Heart right ventricle (tissue), 16 donors: Measurements from ENCODE around the gene HIP1R. TPM values are rescaled to one million over a fixed set of nuclear protein-coding genes. Genes with fewer than 3 reads are reported as not detected.

Experiments
- ATAC-seq, 8 donors: fragments of 200-7000 bp; cut with Tn5 transposase; one replicate each; pipeline ENCODE4 v1.9.1; 2020; ENCODE audit warnings: mild to moderate bottlenecking in 8 of 8, moderate library complexity in 8 of 8, moderate number of reproducible peaks in 1 of 8
- DNase-seq, 2 donors: peaks; one replicate each; pipeline ENCODE4 v3.0.0-alpha.2; 2020
- H3K27ac ChIP-seq, 10 donors: fragments of 200-600 bp; sonication (generic) in 2 of 10; one replicate each; pipeline versions ENCODE4 v1.5.0 to v1.8.0; 2020 to 2022; ENCODE audit warnings: mild to moderate bottlenecking in 3 of 10
- H3K27me3 ChIP-seq, 7 donors: fragments of 200-600 bp; one replicate each; pipeline ENCODE4 v1.8.0; 2021 to 2022; ENCODE audit warnings: mild to moderate bottlenecking in 2 of 7
- H3K36me3 ChIP-seq, 9 donors: fragments of 200-600 bp; sonication (generic) in 1 of 9; one replicate each; pipeline versions ENCODE4 v1.5.0 to v1.8.0; 2020 to 2022; ENCODE audit warnings: mild to moderate bottlenecking in 2 of 9
- H3K4me1 ChIP-seq, 9 donors: fragments of 200-600 bp; sonication (generic) in 1 of 9; one replicate each; pipeline versions ENCODE4 v1.5.0 to v1.8.0; 2020 to 2022; ENCODE audit warnings: mild to moderate bottlenecking in 4 of 9
- H3K4me3 ChIP-seq, 10 donors: fragments of 200-600 bp; sonication (generic) in 2 of 10; one replicate each; pipeline versions ENCODE4 v1.5.0 to v1.8.0; 2020 to 2022; ENCODE audit warnings: mild to moderate bottlenecking in 7 of 10, moderate library complexity in 2 of 10
- H3K9me3 ChIP-seq, 11 donors: fragments of 200-600 bp in 10 of 11; sonication (generic) in 2 of 11; one replicate each; pipeline versions ENCODE4 v1.5.0 to v1.8.0; 2013 to 2022; ENCODE audit warnings: mild to moderate bottlenecking in 2 of 11, control low read depth in 1 of 11, moderate library complexity in 1 of 11
- CTCF ChIP-seq, 9 donors: fragments of 200-600 bp; sonication (generic) in 2 of 9; IDR thresholded peaks; one replicate each; pipeline versions ENCODE4 v1.5.0 to v1.8.0; 2021 to 2022; ENCODE audit warnings: antibody characterized with exemption in 9 of 9, mild to moderate bottlenecking in 5 of 9, moderate library complexity in 1 of 9
- WGBS, 2 donors: extraction: QIAGEN DNeasy Blood & Tissue Kit; methylation state at CpG; one replicate each; pipeline ENCODE4 v1.1.7; 2013; ENCODE audit warnings: inconsistent platforms in 1 of 2; 5-methylcytosine and 5-hydroxymethylcytosine counted together
- intact Hi-C, 10 donors: fragments of 100-400 bp; cut with DNase I; formaldehyde crosslinking; loops; one replicate each; pipeline versions ENCODE4 v1.11.1 to v1.14.2; 2022
- polyA plus RNA-seq, 2 donors: library from polyadenylated mRNA; stranded (reverse); fragments of 200-250 nt; gene quantifications; one replicate each; pipeline ENCODE4 v1.2.3, GENCODE V29; 2013
- total RNA-seq, 10 donors: library from RNA; stranded (reverse); fragmentation: NEBNext Ultra II Directional in 3 of 10; extraction: Animal tissue kit (Norgen Biotek cat#: 25700) in 3 of 10; gene quantifications; one replicate each; pipeline versions ENCODE4 v1.2.1 to v1.2.4, GENCODE V29; 2021 to 2023
- donor health status: Arrhythmogenic right ventricular cardiomyopathy.
- donor health status: ischemic (EF 13 %, LVEDD 7.1; RV severe dilation, severe dysfunction).
- donor health status: healthy with polysubstance abuse.
- donor health status: DM: no; HTN: yes; CAD: no.
- donor health status: DM: no; HTN: no; CAD: no.
- donor health status: ischemic (EF 25% LVEDD 6.9; RV normal size, moderate dysfunction).
- donor health status: ischemic (EF 25% LVEDD 5.7; RV mildly dilated, moderate dysfunction).
- donor health status: healthy.
- donor health status: DM: yes; HTN: yes; CAD: no.
- donor health status: Ischemic cardiomyopathy.
- donor health status: ischemic (EF 35%, LVEDD 5.7; RV mildly dilated, moderate dysfunction).
- donor health status: nonischemic (EF 11% LVEDD 7.7; RV severe dilation, severe dysfunction).
- donor health status: DM: yes; HTN: yes; CAD: no.
- donor health status: PGD.
- donor health status: ischemic (EF 29% LVEDD 5.4; RV normal size, mild dysfunction).
- donor health status: nonischemic (EF 23%, LVEDD 6.1; RV moderate dilation, normal function).

The HIP1R gene
- total and polyA plus RNA-seq, 12 donors: 13.7 to 37.7 (median 18.0) TPM

- H3K9me3 ChIP-seq: no peaks in the 10 kb centered on the region
- H3K4me3 ChIP-seq: no peak overlapping the region
- TF ChIP-seq CTCF (IDR thresholded peaks at IDR 0.05): no peak
- H3K36me3 ChIP-seq: peaks cover 0 to 47% (median 0%) of the 10 kb centered on the region in 9 donors
- intact Hi-C loops: loop anchor here in 1 of 10 donors (10.0 kb wide), 1 partner anchor 58 kb away; no protein-coding TSS in a partner anchor
- H3K27ac ChIP-seq: peak overlapping the region in 6 of 10 donors; percentile 12 to 71 (median 40)
- H3K4me1 ChIP-seq: peaks cover 4 to 42% (median 24%) of the 10 kb centered on the region in 9 donors
- ATAC-seq: peak in 3 of 8 donors; percentile 5 to 41 (median 24)
- 51 to 61% methylated on average over 18 of the region's 18 CpGs for WGBS, 2 donors
- no peaks in the 10 kb centered on the region for H3K27me3 ChIP-seq
- no peak for DNase-seq
These were observed 17.3 kb downstream of the HIP1R start for GRCh38 chr12:122852336-122853275.

DNA sequence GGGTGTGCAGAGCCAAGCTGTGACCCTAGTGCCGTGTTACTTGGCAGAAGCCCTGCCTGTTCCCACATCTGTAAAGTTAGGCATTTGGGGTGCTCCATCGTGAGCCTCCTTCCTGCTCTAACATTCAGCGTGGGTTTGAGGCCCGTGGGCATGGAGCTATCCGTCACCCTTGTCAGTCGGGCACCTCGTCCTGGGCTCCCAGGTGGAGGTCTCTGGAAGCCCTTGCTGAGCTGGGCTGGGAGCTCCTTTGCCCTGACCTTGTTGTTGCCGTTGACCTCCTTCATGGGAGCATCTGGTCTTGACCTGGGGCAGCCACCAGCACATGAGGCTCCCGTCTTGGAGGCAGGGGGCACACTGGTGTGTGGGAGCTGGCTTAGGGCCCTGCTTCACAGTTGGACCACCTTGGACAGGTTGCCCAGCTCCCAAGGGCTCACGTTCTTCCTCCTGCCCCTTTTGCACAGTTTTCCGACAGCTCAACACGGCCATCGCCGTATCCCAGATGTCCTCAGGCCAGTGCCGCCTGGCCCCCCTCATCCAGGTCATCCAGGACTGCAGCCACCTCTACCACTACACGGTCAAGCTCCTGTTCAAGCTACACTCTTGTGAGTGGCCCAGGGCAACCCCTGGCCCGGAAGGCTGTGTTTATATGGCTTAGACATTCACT lies 18.5 kb downstream of the HIP1R start:
- WGBS, 2 donors: 84 to 86% methylated on average over 17 of the region's 17 CpGs
- H3K36me3 ChIP-seq: peaks cover 0 to 50% (median 0%) of the 10 kb centered on the region in 9 donors
- H3K9me3 ChIP-seq: no peaks in the 10 kb centered on the region
- no peak overlapping the region for H3K4me3 ChIP-seq
- no peak for DNase-seq
- no peaks in the 10 kb centered on the region for H3K27me3 ChIP-seq
- no peak for TF ChIP-seq CTCF (IDR thresholded peaks at IDR 0.05)
- H3K27ac ChIP-seq: no peak overlapping the region
- intact Hi-C loops: loop anchor here in 1 of 10 donors (10.0 kb wide), 1 partner anchor 59 kb away; no protein-coding TSS in a partner anchor
- ATAC-seq: no peak
- H3K4me1 ChIP-seq: peaks cover 4 to 42% (median 23%) of the 10 kb centered on the region in 9 donors

DNA sequence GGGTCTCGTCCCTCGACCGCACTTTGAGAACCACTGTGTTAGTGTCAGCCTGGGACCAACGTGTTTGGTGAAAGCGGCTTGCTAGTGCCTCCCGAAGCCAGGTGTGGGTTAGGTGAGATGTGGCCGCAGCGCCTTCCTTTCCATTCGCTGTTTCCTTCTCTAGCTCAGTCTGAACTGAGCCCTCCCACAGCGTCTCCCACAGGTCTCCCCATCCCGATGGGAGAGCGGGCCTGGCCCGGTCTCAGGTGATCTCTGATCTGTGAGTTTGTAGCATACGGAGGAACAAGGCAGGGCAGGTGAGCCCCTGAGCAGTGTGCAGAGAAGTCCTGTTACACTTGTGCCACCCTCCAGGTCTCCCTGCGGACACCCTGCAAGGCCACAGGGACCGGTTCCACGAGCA lies 19.3 kb downstream of the HIP1R start:
- H3K27ac ChIP-seq: no peak overlapping the region
- intact Hi-C loops: loop anchor here in 1 of 10 donors (10.0 kb wide), 1 partner anchor 60 kb away; no protein-coding TSS in a partner anchor
- DNase-seq (no peak), ATAC-seq (no peak)
- TF ChIP-seq CTCF (IDR thresholded peaks at IDR 0.05): no peak
- 96 to 97% methylated on average over 17 of the region's 17 CpGs for WGBS, 2 donors
- no peak overlapping the region for H3K4me3 ChIP-seq
- peaks cover 0 to 34% (median 18%) of the 10 kb centered on the region in 9 donors for H3K4me1 ChIP-seq
- H3K27me3 ChIP-seq: no peaks in the 10 kb centered on the region
- H3K9me3 ChIP-seq: no peaks in the 10 kb centered on the region
- H3K36me3 ChIP-seq: peaks cover 0 to 52% (median 0%) of the 10 kb centered on the region in 9 donors
